Activated CD4-positive, alpha-beta T cell treated with anti-CD3 and anti-CD28 coated beads for 48 hours (primary cell): ENCODE data around the gene LOXL4.

ENCODE experiments used
- DNase-seq: peaks from one replicate; pipeline ENCODE4 v3.0.0-alpha.2; 2020

LOXL4 gene

DNA sequence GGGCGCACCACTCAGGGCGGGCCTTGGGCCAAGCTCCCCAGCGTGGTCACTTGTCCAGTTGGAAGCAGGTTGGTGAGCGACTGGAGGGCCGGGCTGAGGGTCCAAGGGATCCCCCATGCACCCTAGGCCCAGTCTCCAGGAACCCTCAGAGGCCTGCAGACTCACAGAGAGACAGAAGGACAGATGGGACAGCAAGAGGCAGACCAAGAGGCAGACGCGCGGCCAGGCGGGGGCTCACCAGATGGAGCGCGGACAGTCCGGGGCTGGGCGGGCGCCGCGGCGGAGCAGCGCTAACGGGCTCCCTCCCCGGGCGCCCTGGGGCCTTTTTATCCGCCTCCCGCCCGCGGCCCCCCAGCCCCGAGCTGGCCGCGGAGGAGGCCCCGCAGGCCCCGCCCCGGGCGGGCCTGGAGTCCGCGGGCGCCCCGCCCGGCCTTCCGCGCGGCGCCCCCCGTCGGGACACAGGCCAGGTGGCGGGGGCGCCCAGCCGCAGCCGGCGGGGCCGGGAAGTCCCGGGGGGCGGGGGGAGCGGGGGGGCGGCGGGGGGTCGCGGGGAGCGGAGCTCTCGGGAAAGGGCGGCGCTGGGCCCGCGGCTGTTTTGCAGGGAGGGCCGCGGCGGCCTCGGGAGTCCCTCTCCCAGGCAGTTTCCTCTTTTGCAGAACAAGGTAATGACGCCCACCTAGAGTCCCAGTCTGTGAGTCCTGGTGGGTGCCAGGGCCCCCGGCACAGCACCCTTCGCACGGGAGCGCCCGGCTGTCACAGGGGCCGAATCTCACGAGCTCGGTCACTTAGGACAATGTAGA is at the start of gene LOXL4:
Gene LOXL4, minus strand, starts transcription at position 301 of the 800 bp plus-strand sequence. CDS start 5,175 bp downstream, outside the sequence.
- DNase-seq, result no peak

DNA sequence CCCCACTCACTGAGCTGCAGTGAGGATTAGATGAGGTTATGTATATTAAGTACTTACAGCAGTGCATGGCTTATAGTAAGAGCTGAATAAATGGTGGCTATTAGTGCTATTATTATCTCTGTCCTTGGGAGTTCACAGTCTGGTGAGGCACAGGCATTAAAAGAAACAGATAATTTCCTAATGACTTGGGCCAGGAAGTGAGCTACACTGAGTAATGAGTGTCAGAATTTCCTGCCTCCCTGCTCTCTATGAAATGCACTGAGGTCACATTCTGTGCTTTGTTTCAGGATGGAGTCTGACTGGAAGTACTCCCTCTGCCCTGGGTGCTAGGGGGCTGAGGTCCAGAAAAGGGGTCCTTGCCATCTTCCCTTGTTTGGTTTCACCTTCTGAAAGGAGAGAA is 48.7 kb upstream of the LOXL4 start:
- no peak for DNase-seq

DNA sequence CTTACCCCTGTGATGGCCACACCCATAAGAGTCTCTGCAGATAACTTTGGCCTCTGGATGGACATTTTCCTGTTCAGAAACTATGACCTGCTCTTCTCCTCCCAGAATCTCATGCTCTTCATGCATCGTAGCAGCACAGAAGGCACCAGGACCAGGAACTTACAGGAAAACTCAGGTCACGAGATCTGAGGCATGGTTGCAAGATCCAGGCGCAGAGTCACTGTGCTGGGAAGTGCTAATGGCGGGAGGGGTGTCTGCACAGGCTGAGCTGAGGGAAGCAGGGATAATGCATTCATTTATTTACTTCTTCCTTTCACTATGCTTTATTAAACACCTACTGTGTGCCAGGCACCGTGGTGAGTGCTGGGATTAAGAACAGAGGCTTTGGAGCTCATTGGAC is 48.2 kb upstream of the LOXL4 start:
- no peak for DNase-seq

DNA sequence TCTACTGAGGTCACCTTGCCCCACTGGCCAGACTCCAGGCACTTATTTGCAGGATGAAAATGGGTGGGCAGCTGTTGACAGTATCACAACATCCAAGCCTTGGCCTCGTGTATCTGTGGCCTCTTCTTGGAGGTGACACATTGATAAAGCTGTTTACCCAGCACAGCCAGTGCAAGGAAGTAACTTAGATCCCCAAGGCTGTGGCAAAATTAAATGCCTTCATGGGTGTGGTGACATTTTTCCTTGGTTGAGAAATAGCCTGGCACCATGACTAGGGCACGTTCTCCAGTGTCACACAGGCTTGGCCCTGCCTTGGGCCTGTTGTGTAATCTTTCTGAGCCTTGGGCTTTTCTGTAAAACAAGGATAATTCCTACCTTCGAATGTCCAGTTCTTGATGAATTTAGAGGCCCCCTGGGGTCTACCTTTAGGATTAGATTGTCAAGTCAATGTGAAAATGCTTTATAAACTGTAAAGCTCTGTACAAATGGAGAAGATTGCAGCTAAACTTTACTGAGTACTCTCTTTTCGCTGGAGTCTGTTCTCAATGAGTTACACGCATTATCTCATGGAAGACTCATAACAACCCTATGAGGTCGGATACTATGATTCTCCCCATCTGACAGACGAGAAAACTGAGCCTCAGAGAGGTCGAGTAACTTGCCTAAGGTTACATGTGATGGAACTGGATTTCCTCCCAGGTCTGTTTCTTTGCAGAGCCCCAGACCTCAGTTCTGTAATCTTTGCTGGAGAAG is 46.7 kb upstream of the LOXL4 start:
- DNase-seq, result no peak

DNA sequence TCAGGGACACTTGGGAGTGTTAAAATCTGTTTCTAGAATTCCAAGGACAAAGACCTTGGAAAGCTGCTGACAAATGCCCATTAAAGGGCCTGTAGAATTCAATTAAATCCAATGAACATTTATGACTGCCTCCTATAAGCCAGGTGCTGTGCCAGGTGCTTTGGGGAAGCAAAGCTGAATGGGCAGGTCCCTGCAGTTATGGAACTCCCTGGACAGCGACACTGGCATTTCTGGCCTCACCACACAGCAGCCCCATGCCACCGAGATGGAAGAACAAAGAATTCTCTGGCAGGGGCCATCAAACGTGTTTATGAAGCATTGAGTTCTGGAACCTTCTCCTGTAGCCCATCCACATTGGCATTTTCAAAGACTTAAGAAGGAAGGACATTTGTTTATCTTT is 45.6 kb upstream of the LOXL4 start:
- DNase-seq, result no peak

DNA sequence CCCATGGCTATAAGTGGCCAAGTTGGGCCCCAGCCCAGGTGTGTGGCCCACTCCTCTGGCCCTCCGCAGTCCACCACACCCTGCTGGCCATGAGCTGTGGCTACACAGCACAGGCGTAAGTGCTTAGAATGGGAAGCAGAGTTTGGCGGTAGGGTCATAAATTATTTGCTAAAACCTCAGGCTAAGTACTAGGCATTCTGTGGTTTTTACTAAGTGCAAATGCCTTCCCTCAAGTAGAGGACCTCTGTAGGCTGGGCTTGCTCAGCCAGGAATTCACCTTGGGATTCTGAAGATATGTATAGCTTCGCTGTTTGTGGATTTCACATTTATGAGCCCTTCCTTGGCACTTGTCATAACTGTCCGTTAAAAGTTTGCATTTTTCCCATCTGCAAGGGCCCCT is 44.8 kb upstream of the LOXL4 start:
- DNase-seq, result no peak

DNA sequence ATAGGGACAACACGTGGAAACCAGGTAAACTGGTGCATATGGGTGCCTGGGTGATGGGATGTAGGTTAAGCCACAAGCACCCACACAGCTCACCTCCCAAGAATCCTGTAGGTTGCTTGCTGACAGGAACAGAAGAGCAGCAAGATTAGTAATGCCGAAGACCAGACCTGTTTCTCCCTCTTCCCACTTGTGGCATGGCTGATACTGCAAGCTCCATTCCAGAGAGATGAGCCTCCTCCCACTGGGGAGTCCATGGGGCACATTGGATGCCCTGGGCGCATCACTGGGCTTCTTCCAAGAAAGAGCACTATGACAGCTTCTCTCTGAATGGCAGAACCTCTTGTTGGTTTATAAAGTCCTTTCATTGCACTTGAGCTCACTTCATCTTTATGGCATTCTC is 44.4 kb upstream of the LOXL4 start:
- no peak for DNase-seq

DNA sequence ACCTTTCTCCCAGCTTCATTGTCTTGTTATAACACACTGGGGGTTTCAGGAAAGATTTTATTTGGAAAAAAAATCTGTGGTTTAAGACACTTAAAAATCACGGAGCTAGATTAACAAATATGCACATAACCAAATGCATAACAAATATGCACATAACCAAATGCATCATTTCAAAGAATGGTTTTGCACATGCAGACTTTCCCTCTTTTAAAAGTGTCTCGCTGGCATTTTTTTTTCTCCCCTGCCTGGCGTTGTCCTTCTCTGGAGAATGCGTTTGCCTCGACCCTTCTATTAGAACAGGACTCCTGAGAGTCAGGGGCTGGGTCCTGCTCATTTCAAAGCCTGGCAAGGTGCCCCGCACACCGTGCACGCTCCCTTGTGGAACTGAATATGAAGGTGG is 42.7 kb upstream of the LOXL4 start:
- no peak for DNase-seq

DNA sequence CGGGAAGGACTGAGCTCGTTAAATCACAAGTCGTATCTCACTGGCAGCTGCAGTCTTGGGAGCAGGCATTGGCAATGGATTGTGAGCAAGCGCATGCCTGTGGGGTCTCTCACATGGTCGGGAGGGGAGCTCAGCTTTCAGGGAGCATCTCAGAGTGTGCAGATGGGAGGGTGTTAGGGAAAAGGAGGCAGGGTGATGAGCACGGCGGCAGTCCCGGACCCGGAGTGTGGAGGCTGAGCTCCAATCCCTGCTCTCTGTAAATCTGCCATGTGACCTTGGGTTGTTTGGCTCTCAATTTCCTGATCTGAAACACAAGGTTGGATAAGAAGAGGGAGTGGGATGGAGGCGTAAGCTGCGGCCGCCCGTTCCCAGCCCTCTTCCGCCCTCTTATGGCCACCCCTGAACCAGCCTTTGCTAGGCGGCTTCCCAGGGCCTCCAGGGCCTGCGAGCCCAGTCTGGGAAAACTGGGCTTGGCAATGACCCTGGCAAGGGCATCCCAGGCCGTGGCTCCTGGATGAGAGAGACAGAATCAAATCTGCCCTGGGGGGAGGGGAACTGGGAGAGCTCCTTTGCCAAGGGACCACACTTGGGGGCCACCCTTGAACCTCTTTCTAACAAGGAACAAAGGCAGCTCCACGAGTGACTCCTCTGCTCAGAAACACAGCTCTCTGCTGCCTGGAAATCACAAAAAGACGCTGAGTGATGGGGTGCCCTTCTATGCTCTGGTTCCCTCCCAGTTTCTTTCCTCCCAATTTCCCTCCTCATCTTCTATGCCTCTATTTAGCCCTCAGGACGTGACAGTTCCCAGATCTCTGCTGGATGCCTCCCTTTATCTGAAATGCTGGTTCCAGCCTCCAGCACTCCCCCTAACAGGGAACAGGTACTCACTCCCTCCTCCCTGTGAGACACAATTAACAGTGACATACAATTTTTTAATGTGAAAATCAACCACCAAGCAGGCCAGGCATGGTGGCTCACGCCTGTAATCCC is 41.7 kb upstream of the LOXL4 start:
- DNase-seq, result peak; percentile 36

DNA sequence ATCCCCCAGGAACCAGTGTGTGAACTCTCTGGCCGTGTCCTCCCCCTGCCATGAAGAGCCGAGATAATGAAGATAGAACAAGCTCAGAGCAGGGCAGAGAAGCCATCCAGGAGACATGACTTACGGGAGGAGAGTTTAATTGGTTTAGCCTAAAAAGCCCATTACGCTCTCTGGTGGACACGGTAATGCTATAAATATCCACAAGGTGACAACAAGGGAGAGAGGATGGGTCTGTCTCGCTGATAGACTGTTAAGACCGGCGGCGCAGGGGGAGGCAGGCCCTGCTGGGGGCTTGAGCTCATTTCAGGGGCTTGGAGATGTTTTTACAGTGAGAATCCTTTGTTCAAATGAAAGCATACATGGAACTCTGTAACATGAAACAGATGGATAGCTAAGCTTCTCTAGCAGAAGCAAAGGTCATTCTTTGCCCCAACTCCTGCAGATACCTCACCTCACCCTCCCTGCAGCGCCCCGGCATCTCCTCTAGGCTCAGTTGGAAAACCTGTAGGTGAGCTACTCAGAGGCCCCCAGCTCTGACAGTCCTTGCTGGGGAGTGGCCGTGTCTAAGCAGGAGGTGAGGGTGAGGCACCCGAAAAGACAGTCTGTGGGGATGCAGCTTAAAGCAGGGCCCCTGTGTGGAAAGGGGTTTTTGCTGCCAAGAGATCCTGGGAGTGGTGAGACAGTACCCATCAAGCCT is 40.8 kb upstream of the LOXL4 start:
- no peak for DNase-seq

DNA sequence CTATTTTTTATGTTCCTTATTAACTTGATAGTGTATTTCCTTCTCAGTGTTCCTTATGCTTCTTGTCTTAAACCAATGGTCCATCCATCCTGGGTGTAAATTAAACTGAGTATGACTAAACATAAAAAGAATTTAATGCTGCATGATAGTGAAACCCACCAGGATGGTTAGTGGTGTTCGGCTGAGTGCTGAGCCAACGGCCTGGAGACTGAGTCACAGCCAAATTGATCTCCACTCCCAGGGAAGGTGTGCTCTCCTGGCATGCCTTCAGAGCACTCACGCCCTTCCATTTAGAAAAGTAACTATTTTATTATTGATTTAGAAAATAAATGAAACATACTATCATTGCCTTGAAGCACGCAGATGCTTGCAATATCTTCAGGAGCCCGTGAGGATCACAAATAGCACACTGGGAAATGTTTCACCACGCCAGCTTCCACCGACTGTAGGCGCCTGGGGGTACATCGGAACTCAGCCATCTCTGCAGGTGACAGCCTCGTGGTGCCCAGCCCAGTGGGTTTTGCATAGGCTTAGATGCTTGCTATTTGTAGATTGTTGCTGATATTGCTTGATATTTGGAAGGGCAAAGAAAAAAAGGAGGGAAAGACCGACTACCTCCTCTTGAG is 40.0 kb upstream of the LOXL4 start:
- no peak for DNase-seq

DNA sequence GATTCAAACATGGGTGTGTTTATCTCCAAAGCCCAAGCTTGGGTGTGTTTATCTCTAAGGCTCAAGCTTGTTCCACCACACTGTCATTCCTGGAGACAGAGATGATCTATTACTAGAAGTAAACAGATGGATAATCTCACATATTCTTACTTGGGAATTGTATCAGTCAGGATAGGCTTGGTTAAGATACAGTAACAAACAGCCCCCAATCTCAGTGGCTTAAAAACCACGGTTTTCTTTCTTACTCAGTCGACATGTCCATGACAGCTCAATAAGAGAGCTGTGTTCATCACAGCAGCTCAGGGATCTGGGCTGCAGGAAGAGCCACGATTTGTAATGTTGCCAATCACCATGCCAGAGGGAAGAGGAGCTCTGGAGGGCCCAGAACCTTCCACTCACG is 38.5 kb upstream of the LOXL4 start:
- DNase-seq, result no peak

DNA sequence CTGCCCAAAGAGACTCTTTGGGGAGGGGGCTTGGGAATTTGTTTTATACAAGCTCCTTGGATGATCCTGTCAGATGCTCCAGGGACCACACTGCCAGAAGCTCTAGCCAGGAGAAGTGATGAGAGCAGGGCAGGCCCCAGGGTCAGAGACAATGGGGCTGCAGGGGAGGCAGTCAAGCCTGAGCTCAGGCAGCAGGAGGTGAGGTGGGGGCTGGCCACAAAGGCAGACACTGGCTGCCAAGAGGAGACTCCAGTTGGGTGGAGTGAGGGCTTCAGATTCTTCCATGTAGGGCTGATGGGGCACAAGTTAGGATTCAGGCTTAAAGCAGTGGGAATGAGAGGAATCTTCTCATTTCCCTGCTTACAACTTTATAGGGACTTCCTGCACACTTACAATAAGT is 35.6 kb upstream of the LOXL4 start:
- no peak for DNase-seq

DNA sequence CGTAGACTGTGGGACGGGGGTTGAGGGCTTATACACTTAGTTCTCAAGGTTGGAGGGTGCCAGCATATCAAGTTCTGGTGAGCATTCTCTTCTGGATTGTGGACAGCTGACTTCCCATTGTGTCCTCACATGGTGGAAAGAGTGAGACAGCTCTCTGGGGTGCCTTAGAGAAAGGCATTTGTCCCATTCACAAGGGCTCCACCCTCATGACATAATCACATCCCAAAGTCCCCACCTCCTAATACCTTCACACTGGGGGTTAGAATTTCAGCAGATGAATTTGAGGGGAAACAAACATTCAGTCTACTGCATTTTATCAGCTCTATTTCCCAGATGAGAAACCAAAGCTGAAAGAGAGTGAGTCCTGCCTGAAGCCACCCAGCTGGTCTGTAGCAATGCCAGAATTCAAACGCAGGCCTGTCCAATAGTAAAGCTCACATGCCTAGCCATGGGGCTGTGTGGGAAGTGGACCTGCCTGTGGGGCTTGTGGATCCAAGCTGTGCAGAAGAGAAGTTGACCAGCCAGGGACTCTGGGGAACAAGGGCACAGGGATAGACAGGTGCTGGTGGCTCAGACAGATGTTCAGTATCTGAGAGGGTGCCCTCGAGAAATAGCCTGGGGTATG is 34.9 kb upstream of the LOXL4 start:
- DNase-seq, result no peak

DNA sequence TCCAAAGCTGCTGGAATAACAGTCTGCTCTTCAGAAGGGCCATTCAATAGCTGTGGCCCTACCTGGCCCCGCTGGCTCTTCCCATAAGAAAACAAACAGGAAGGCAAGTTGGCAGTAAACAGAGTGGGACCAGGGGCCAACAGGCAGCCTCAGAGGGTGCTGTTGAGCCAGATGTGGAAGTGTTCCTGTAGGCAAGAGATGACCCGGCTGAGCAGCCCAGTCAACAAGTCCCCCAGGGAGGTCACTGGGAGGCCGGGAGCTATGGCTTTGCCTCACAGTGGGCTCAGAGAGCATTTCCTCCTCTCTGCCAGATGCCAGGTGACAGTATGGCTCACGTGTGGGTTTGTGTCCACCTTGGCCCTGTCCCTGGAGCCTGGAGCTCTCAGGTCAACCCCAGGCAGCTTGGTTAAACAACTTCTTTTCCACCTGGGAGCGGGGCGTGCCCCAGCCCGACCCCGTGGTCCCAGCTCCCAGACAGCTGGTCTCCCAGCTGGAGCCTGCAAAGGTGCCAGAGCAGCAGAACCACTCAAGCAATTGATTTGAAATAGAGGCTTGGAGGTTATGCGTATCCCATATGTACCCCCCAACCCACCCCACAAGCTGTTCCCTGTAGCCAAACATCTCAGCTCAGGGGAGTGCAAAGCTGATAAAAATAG is 33.8 kb upstream of the LOXL4 start:
- no peak for DNase-seq

DNA sequence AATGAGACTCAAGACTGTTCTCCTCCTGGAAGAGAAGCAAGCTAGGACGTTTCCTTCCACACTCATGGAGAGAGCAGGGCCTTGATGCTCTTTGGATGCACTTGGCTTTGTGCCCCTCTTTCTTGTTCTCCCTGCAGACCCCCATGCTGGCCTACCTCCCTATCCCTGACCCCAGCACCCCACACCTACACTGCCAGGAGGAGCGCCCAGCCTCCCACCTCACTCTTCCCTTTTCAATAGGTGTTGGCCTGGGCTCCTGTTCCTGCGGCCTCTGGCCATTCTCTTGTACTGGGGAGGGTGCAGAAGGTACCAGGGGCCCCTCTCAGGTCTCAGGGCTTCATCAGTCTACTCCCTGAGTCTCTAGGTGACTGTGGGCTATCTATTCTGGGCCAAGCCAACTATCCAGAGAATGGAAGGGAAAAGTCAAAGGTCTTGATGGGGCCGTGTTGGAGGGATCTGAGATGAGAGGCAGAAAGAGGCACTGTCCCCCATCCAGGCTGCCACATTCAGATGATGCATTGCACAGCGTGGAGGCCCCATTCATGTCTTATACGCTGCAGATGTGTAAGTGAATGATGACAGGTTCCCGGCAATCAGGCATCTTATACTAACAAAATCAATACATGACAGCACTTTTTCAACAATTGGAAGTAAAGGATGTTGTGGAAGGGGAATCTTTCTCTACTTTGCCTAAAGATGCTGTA is 32.7 kb upstream of the LOXL4 start:
- no peak for DNase-seq

DNA sequence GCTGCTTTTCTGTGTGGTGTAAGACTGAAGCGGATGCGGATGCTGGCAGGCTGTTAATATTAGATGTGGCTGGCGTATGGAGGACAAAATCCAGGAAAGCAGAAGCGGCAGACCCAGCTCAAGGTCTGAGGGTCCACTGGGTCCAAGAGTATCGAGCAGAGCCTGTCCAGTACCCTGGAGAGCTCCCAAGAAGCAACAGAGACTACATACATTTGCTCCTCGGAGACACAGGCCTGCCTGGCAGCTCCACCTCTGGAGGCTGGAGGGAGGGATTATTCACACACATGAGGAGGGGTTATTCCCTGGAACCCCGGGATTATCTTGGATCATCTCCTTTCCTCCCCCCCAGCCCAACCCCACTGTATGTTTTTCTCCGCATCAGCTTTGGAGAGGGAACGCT is 31.3 kb upstream of the LOXL4 start:
- no peak for DNase-seq

DNA sequence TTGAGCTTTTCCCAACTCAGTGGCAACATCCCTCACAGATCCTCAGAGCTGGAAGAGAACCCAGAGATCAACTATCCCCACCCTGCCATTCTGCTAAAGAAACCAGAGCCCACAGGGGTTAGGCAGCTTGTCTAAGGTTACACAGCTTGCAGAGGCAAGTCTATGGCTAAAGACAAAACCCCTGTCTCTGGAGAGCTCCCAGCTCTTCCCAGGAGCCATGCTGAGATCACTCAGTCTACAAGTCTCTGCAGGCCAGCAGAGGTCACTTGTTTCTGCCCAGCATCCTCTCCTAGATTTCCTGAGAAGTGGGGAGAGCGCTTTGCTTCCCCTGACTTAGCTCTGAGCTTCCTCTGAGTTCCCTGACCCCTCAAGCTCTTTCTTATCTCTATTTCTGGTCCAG is 28.5 kb upstream of the LOXL4 start:
- no peak for DNase-seq

DNA sequence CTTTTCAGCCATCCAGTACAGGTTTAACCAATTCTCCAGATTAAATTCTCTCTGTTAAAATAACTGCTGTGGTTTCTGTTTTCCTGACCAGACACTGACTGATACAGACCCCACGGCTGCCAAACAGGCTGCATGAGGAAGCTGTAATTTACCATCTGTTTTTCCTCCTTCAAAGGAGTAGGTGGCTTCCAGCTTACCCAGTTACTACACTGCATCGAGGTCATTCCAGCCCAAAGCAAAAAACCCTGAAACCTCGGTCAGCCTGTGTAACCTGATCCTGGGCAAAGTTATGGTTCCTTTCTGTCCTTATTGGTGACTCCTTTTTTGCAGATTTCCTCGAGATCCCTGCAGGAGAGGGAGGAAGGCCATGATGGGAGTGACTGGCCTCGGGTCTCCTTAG is 27.9 kb upstream of the LOXL4 start:
- DNase-seq, result no peak

DNA sequence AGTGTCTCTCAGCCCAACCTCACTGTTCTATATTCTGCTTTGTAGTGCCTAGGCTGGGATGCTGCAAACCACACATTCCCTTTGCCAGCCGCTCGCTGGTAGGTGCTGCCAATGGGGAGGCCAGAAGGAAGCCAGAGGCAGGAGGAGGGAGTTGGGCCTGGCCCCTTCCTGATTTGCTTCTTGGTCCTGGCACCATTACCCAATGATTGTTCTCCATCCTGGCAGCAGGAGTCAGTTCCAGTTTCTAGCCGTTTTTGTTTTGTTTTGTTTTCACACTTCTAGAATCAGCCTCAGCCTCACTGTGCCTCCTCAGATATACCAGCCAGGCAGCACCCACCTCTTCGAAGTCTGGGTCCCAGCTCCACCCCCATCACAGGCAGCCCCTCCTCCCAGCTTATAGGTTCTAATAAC is 27.4 kb upstream of the LOXL4 start:
- no peak for DNase-seq

DNA sequence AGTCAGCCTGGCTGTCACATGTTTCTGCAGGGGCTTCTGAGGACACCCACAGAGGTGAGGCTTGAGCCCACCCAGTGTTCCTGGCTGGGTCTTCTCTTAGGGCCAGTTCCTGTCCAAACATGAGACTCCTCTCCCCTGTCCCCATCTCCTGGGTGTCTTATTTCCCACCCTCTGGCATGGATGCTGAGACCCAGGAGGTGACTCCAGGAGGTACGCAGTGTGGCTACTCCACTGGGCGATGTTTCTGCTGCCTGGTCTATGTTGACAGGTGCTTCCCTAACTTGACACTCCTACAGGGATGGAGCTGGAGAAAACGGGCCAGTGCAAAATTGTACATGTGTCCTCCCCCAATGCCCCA is 26.3 kb upstream of the LOXL4 start:
- no peak for DNase-seq
